ENCODE results near the gene TAF1B. TPM values are rescaled to one million over a fixed set of nuclear protein-coding genes. Genes with fewer than 3 reads are reported as not detected.

Gene TAF1B
- total RNA-seq, 1 experiment from 2014 or later: 29.9 TPM

DNA sequence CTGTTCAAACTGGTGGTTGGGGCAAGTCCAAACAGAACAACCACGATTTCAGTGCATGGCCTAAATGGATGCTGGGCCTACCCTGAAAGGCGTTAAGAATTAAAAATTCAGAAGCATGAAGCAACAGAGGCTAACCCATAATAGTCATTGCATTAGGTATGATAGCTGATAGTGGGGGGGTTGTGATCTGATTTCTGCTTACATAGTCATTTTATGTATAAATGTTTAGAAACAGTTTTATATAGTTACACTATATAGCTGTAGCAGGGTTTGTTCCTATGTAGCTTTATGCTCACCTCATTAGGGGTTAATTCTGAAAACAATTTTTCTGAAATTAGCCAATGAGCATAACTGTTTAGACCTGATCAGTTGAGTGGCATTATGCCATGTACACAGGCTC lies 9.6 kb downstream of the TAF1B start:
- H2AFZ ChIP-seq (ENCODE audit: low read length): no peak overlapping the region
- H2AK5ac ChIP-seq (ENCODE audit: insufficient read length, low read length): no peak overlapping the region
- no peak overlapping the region for H2BK12ac ChIP-seq (ENCODE audit: insufficient read length, low read depth, low read length)
- no peak overlapping the region for H3K18ac ChIP-seq (ENCODE audit: insufficient read length, low read depth, low read length)
- H3K4ac ChIP-seq (ENCODE audit: low read depth, low read length): no peak overlapping the region
- no peaks in the 10 kb centered on the region for H3K79me2 ChIP-seq (ENCODE audit: insufficient read depth, low read length)
- H3K4me2 ChIP-seq (ENCODE audit: insufficient read depth, insufficient read length, low read length): no peak overlapping the region
- Mint-ChIP-seq H3K36me3 (ENCODE audit: insufficient read depth in 1 of 3, low read depth in 3 of 3) (peaks cover 62 to 92% (median 92%) of the 10 kb centered on the region in 3 experiments), H3K9me3 (peaks cover 15 to 18% of the 10 kb centered on the region in 2 experiments), H3K4me1 (no peaks in the 10 kb centered on the region; a peak in 1 of 4 replicates), H3K4me3 (no peak overlapping the region), H3K27ac (no peak overlapping the region), H3K27me3 (ENCODE audit: low read depth) (no peaks in the 10 kb centered on the region; the same call in 1 of the 2 replicates)
- no peaks in the 10 kb centered on the region for H3K4me1 ChIP-seq (ENCODE audit: insufficient read depth, low read length)
- no peak overlapping the region for H4K91ac ChIP-seq (ENCODE audit: insufficient read length, low read depth, low read length)
- no peak overlapping the region for H2BK15ac ChIP-seq (ENCODE audit: low read depth, low read length)
- no peak overlapping the region for H4K8ac ChIP-seq (replicated peaks; ENCODE audit: insufficient read length, low read depth, low read length)
- H2BK120ac ChIP-seq (ENCODE audit: low read depth, low read length, poor library complexity, severe bottlenecking): no peak overlapping the region
- H3K23ac ChIP-seq (ENCODE audit: insufficient read length, low read depth, low read length): no peak overlapping the region
- no peak for DNase-seq
- no peak overlapping the region for H2BK5ac ChIP-seq (ENCODE audit: insufficient read length, low read length)
- H3K9ac ChIP-seq (ENCODE audit: extremely low read depth, insufficient read length, low read length): no peak overlapping the region
- H3K9me3 ChIP-seq (ENCODE audit: control insufficient read depth, low read depth, low read length): peaks cover 11% of the 10 kb centered on the region
- no peak overlapping the region for H4K5ac ChIP-seq (ENCODE audit: insufficient read length, low read depth, low read length)
- H3K23me2 ChIP-seq (ENCODE audit: insufficient read length, low read depth, low read length, poor library complexity, severe bottlenecking): no peaks in the 10 kb centered on the region
- no peaks in the 10 kb centered on the region for H4K20me1 ChIP-seq (ENCODE audit: control insufficient read depth, insufficient read depth, insufficient read length)
- no peak overlapping the region for H2BK20ac ChIP-seq (ENCODE audit: low read depth, low read length, poor library complexity, severe bottlenecking)
- no peak overlapping the region for H3K27ac ChIP-seq (ENCODE audit: insufficient read length, low read depth, low read length)
- WGBS (ENCODE audit: extremely low coverage, insufficient read length, low lambda C conversion rate): no CpG with 5 or more reads among the region's 2 CpGs
- no peak overlapping the region for H3K56ac ChIP-seq (ENCODE audit: insufficient read length, low read depth, low read length)
- H3K27me3 ChIP-seq (ENCODE audit: insufficient read depth, low read length): no peaks in the 10 kb centered on the region
- no peak overlapping the region for H3T11ph ChIP-seq (ENCODE audit: low read length)
- no peak overlapping the region for H3K14ac ChIP-seq (ENCODE audit: insufficient read depth, low read length)
- TF ChIP-seq, protein P1, sequence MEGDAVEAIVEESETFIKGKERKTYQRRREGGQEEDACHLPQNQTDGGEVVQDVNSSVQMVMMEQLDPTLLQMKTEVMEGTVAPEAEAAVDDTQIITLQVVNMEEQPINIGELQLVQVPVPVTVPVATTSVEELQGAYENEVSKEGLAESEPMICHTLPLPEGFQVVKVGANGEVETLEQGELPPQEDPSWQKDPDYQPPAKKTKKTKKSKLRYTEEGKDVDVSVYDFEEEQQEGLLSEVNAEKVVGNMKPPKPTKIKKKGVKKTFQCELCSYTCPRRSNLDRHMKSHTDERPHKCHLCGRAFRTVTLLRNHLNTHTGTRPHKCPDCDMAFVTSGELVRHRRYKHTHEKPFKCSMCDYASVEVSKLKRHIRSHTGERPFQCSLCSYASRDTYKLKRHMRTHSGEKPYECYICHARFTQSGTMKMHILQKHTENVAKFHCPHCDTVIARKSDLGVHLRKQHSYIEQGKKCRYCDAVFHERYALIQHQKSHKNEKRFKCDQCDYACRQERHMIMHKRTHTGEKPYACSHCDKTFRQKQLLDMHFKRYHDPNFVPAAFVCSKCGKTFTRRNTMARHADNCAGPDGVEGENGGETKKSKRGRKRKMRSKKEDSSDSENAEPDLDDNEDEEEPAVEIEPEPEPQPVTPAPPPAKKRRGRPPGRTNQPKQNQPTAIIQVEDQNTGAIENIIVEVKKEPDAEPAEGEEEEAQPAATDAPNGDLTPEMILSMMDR (conservative IDR thresholded peaks at IDR 0.05): no peak
- no peaks in the 10 kb centered on the region for H3K79me1 ChIP-seq (ENCODE audit: insufficient read depth, low read depth, low read length, poor library complexity, severe bottlenecking)
